GM19438 (cell line): ENCODE data around the gene CD247.
"Not testable (repeated sequence)": the region's sequence is repeated elsewhere in the genome, so short reads cannot be mapped to it uniquely, and the experiment has no call there.

Experiments
- ATAC-seq: cut with Tn5 transposase; IDR thresholded peaks from one replicate; pipeline ENCODE4 v1.9.1; 2021; ENCODE audit warnings: low read depth; ENCODE audit not compliant: unreplicated experiment

CD247 gene

GRCh38 chr1:167518331-167518700 is at the start of gene CD247:
TSS of gene CD247 (minus strand) at chr1:167518529. CDS start at chr1:167518465, 64 bp downstream.
- no peak for ATAC-seq

- no peak for ATAC-seq
Observed at GRCh38 chr1:167567663-167568062, 49.3 kb upstream of the CD247 start.

- ATAC-seq: no peak
Observed at GRCh38 chr1:167566766-167567165, 48.4 kb upstream of the CD247 start.

- no peak for ATAC-seq
Observed at GRCh38 chr1:167565922-167566321, 47.6 kb upstream of the CD247 start.

GRCh38 chr1:167564612-167565270 is 46.4 kb upstream of the CD247 start:
- ATAC-seq: no peak

GRCh38 chr1:167563579-167564246 is 45.4 kb upstream of the CD247 start:
- ATAC-seq: no peak

GRCh38 chr1:167562702-167563101 is 44.4 kb upstream of the CD247 start:
- no peak for ATAC-seq

- ATAC-seq: no peak
Observed at GRCh38 chr1:167561753-167562152, 43.4 kb upstream of the CD247 start.

GRCh38 chr1:167555971-167556714 is 37.8 kb upstream of the CD247 start:
- no peak for ATAC-seq

- ATAC-seq: not testable (repeated sequence)
Observed at GRCh38 chr1:167555072-167555471, 36.7 kb upstream of the CD247 start.

GRCh38 chr1:167554028-167554779 is 35.9 kb upstream of the CD247 start:
- peak; percentile 20 for ATAC-seq

GRCh38 chr1:167553136-167554027 is 35.1 kb upstream of the CD247 start, which contains the start of gene CREG1:
TSS of gene CREG1 (minus strand) at chr1:167553762.
- ATAC-seq: peak; percentile 93

GRCh38 chr1:167551362-167551761 is 33.0 kb upstream of the CD247 start:
- no peak for ATAC-seq

- no peak for ATAC-seq
Observed at GRCh38 chr1:167548059-167548932, 30.0 kb upstream of the CD247 start.

GRCh38 chr1:167546935-167547334 is 28.6 kb upstream of the CD247 start:
- no peak for ATAC-seq

GRCh38 chr1:167545349-167545748 is 27.0 kb upstream of the CD247 start:
- no peak for ATAC-seq

- ATAC-seq: no peak
Observed at GRCh38 chr1:167544447-167545093, 26.2 kb upstream of the CD247 start.

- no peak for ATAC-seq
Observed at GRCh38 chr1:167543199-167543990, 25.1 kb upstream of the CD247 start.
